Activated CD4-positive, CD25-positive, alpha-beta regulatory T cell treated with anti-CD3 and anti-CD28 coated beads, Interleukin-2, amount 50 U/mL, for 72 hours (primary cell): ENCODE measurements around the gene PDZD2.
"Not testable (repeated sequence)": the region's sequence is repeated elsewhere in the genome, so short reads cannot be mapped to it uniquely, and the experiment has no call there.

Experiments
- DNase-seq: peaks from one replicate; pipeline ENCODE4 v3.0.0; 2021

The PDZD2 gene

GRCh38 chr5:32020271-32020670, 381.3 kb downstream of the PDZD2 start:
- DNase-seq = no peak

DNA sequence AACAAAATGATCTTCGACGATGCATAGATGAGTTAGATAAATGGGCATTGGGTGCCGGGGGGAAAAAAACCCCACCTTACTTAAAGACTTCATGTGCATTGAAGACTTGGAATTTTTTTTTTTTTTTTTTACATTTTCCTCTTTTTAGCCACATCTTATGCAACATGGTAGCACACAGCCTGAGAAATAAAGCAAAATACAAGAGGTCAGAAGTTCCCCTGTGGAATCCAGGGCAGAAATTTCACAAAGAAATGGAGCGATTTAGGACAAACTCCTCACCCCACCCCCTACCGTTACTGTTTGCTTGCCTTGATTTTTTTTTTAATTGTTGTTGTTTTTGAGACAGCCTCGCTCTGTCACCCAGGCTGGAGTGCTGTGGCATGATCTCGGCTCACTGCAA, 382.0 kb downstream of the PDZD2 start:
- DNase-seq = no peak

- DNase-seq = no peak
Measured at GRCh38 chr5:32021771-32022170, 382.8 kb downstream of the PDZD2 start.

GRCh38 chr5:32022638-32023037, 383.7 kb downstream of the PDZD2 start:
- DNase-seq = no peak

DNA sequence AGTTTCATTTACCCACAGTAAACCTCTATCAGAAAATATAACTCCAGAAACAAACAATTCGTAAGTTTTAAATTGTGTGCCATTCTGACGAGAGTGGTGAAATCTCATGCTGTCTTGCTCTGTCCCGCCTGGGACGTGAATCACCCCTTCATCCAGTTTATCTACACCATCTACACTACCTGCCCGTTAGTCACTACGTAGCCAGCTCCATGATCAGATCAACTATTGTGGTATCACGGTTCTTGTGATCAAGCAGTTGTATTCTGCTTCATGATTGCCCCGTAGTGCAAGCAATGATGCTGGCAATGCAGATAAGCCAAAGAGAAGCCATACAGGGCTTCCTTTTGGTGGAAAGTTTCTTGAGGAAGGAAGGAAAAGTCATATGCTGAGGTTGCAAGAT, 384.9 kb downstream of the PDZD2 start:
- DNase-seq = no peak

GRCh38 chr5:32024751-32025150, 385.8 kb downstream of the PDZD2 start:
- DNase-seq = no peak

- DNase-seq = no peak
Measured at GRCh38 chr5:32027093-32027716, 388.3 kb downstream of the PDZD2 start.

DNA sequence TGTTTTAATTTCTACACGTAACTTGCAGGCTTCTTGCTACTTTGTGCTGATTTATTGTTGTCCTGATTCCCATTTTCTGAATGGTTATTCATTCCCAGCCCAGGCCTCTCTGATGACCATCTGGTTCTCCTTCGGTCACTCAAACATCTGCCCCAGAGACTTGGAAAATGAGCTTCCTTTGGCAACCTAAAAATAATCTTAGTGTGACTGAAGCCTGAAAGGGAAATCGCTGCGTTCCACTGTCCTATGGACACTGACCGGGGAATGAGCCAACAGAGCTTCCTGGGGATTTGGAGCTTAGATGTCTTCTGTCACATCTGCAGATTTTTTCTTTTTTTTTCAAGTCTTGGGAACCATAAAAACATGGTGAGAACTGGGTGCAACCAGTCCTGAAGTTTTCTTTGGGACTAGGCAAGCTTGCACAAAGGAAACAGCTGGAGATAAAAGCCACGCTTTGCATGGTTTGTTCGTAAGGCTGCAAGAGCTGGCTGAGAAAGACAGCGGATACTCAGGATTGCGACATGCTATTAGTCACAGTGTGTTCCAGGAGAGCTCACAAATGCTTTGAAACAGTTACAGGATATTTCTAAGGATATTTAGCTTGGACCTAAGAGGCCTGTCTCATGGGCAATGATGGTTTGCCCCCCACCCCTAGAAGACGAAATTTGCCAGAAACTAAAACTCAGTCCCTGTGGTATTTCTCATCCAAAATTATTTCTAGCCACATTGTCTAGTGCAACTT, 389.0 kb downstream of the PDZD2 start:
- no peak for DNase-seq

DNA sequence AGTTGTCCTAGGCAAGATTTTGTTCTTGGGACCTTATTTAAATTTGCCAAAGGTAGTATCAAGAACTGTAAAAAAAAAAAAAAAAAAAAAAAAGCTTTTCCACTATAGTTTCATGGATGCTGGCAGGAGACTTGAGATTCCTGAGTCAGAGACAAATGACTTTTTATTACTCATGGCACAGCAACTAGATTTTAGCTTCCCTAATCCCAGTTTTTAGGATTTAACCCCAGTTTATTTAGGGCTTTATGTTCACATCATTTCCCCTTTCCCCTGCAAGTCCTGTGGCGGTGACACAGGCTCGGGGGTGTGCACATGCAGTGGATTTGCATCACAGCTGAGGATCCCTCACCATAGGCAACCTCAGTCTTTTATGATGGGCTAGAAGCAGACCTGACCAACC, 390.3 kb downstream of the PDZD2 start:
- DNase-seq = no peak

DNA sequence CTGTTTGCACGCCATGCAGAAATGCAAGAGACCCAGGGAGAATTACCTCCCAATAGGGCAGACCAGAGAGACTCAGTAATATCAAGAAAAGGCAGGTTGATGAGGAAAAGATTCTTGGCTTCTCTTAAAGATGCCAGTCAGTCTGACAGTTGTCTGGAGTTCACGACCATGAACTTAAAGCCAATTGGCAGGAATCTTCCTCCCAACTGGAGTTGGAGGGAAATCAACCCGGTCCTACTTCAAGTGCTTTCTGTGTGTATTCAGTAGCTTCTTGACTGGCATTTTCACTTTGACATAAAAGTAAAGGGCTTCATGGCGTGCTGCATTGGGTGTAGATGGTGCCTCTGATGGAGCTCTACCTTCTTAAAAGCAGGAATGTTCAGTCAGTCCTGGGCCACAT, 390.9 kb downstream of the PDZD2 start:
- DNase-seq = no peak

GRCh38 chr5:32030222-32030621, 391.3 kb downstream of the PDZD2 start:
- no peak for DNase-seq

GRCh38 chr5:32030686-32031085, 391.8 kb downstream of the PDZD2 start:
- DNase-seq = no peak

DNA sequence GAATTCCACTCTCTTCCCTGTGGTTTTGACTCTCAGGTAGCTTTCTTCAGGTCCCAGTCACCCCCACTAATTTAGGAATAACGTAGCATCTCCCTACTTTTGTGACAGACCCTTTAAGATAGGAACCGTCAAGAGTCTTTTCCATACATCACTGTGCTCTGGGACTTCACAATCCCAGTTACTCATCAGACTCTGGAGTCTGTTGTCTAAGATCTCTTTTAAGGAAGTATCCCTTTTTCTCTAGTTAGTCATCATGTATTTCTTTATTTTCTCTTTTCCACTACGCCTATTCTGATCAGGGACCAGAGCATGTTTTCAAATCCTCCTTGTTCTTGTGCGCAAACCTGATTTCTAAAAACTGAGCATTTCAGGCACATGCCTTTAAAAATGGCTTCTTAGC, 392.2 kb downstream of the PDZD2 start:
- DNase-seq = no peak

DNA sequence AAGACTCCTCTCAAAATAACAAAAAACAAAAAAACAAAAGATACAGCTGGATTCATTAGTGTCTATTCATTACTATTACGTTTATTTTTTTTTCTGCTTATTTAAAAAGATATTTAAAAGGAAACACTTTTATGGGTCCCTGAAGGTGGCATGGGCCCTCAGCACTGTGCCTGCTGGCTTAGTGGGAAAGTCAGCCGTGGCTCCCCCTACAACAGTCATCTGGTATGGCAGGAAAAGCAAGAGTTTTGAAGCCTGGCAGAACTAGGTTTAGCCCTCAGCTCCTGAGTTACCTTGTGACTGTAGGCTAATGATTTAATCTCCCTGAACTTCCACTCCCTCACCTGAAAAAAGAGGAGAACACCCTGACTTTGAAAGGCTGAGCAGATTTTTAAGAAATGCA, 399.6 kb downstream of the PDZD2 start:
- no peak for DNase-seq

- DNase-seq = not testable (repeated sequence)
Measured at GRCh38 chr5:32039133-32039532, 400.2 kb downstream of the PDZD2 start.

GRCh38 chr5:32039601-32040000, 400.7 kb downstream of the PDZD2 start:
- DNase-seq = not testable (repeated sequence)

GRCh38 chr5:32040181-32040695, 401.3 kb downstream of the PDZD2 start:
- DNase-seq = not testable (repeated sequence)

DNA sequence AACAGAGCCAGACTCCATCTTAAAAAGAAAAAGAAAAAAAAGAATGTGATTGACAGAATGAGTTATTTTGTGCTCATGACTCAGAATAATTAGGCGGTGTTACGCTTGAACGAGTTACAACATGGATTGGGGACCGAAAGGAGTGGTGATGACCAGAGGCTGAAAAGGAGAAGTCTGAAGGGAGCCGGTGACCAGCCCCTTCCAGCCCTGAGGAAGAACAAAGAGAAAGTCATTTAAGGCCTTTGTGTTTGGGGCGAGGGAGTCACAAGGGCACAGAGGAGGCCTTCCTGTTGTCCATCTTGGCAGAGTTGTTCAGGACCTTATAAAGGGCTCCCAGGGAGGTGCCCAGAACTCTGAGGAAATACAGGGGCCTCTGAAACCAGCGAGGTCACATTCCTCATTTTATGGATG, 403.6 kb downstream of the PDZD2 start:
- DNase-seq = no peak

- no peak for DNase-seq
Measured at GRCh38 chr5:32043105-32043504, 404.2 kb downstream of the PDZD2 start.

GRCh38 chr5:32044434-32044833, 405.5 kb downstream of the PDZD2 start:
- DNase-seq = no peak

GRCh38 chr5:32044939-32045338, 406.0 kb downstream of the PDZD2 start:
- no peak for DNase-seq

- DNase-seq = no peak
Measured at GRCh38 chr5:32047056-32047455, 408.1 kb downstream of the PDZD2 start.

DNA sequence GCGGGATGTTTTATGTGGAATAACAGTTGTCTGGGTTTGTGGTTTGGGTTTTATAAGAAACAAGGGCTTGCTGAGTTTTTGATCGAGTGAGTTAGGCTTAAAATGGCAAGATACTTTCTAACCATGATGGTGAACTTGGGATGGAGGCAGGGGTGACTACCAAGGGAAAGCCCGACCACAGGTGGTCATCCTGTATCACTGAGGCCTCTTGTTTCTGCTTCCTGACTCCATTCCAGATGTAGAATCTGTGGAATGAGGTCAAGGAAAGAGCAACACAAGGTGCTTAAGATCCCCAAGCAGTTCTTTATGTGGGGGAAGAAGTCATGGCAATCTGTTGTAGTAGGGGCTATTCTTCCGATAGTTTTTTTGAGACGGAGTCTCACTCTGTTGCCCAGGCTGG, 412.9 kb downstream of the PDZD2 start:
- no peak for DNase-seq
